Glutamatergic neuron (in vitro differentiated cells): Measurements from ENCODE around the gene PDLIM7. TPM values are rescaled to one million over a fixed set of nuclear protein-coding genes. Genes with fewer than 3 reads are reported as not detected.
A peak's percentile ranks its signal among the peaks of the same experiment; 100 is the strongest.
"Not testable (repeated sequence)": the region's sequence is repeated elsewhere in the genome, so short reads cannot be mapped to it uniquely, and the experiment has no call there.

Experiments
- DNase-seq: peaks from one replicate; pipeline ENCODE4 v3.0.0; 2022
- H3K27ac Mint-ChIP-seq: one replicate; pipeline ENCODE4 v1.8.0; 2020; ENCODE audit warnings: mild to moderate bottlenecking, mixed read lengths, inconsistent platforms; ENCODE audit not compliant: unreplicated experiment
- H3K27me3 Mint-ChIP-seq: one replicate; pipeline ENCODE4 v1.8.0; 2020; ENCODE audit warnings: mild to moderate bottlenecking, moderate library complexity, mixed read lengths, inconsistent platforms; ENCODE audit not compliant: unreplicated experiment
- H3K36me3 Mint-ChIP-seq: one replicate; pipeline ENCODE4 v1.8.0; 2020; ENCODE audit warnings: mild to moderate bottlenecking, mixed read lengths, inconsistent platforms; ENCODE audit not compliant: unreplicated experiment
- H3K4me1 Mint-ChIP-seq: one replicate; pipeline ENCODE4 v1.8.0; 2020; ENCODE audit warnings: mild to moderate bottlenecking, low read depth, mixed read lengths, inconsistent platforms; ENCODE audit not compliant: unreplicated experiment
- H3K4me3 Mint-ChIP-seq: one replicate; pipeline ENCODE4 v1.8.0; 2020; ENCODE audit warnings: mild to moderate bottlenecking, mixed read lengths, inconsistent platforms; ENCODE audit not compliant: unreplicated experiment
- H3K9me3 Mint-ChIP-seq: one replicate; pipeline ENCODE4 v1.8.0; 2020; ENCODE audit warnings: mild to moderate bottlenecking, moderate library complexity, mixed read lengths, inconsistent platforms; ENCODE audit not compliant: unreplicated experiment
- CTCF ChIP-seq: fragments of 200-600 bp; sonication (generic); IDR thresholded peaks from one replicate; pipeline ENCODE4 v1.5.0; 2021; ENCODE audit not compliant: partially characterized antibody, unreplicated experiment
- total RNA-seq: library from RNA; stranded (reverse); fragmentation: NEBNext Ultra II Directional; extraction: Animal tissue kit (Norgen Biotek cat#: 25700); gene quantifications from one replicate; pipeline ENCODE4 v1.2.1, GENCODE V29; 2021; ENCODE audit not compliant: unreplicated experiment

PDLIM7 gene
- total RNA-seq, 1 donor from 2014 or later = 430 TPM

DNA sequence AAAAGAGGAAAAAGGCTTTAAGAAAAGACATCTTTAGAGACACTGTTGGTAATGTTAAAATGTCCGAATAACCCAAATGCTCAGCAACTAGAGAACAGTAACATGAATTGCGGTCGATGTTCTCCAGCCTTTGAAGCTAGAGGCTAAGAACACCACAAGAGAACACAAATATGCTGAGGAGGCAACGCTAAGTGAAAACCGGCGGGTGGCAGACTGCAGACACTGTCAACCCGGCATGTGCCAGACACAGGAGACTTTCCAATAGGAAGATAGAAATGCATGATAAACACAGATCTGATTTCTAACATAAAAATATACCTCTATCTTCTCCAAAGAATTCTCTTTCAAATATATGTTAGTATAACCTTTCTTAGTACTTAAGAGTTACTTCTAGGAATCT is 37.7 kb upstream of the PDLIM7 start:
- Mint-ChIP-seq H3K9me3 (peaks cover 8% of the 10 kb centered on the region), H3K4me3 (peak overlapping the region; percentile 40), H3K27me3 (peaks cover 13% of the 10 kb centered on the region), H3K27ac (no peak overlapping the region), H3K36me3 (peaks cover 5% of the 10 kb centered on the region), H3K4me1 (peaks cover 30% of the 10 kb centered on the region)
- no peak for TF ChIP-seq CTCF
- no peak for DNase-seq

DNA sequence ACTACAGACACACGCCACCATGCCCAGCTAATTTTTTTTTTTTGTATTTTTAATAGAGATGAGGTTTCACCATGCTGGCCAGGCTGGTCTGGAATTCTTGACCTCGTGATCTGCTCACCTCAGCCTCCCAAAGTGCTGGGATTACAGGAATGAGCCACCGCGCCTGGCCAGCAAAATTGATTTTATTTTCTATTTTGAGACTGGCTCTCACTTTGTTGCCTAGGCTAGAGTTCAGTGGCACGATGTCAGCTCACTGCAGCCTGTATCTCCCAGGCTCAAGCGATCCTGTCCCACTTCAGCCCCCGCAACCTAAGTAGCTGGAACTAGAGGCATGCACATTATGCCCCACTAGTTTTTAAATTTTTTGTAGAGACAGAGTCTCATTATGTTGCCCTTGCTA is 37.0 kb upstream of the PDLIM7 start:
- not testable (repeated sequence) for H3K9me3 Mint-ChIP-seq

DNA sequence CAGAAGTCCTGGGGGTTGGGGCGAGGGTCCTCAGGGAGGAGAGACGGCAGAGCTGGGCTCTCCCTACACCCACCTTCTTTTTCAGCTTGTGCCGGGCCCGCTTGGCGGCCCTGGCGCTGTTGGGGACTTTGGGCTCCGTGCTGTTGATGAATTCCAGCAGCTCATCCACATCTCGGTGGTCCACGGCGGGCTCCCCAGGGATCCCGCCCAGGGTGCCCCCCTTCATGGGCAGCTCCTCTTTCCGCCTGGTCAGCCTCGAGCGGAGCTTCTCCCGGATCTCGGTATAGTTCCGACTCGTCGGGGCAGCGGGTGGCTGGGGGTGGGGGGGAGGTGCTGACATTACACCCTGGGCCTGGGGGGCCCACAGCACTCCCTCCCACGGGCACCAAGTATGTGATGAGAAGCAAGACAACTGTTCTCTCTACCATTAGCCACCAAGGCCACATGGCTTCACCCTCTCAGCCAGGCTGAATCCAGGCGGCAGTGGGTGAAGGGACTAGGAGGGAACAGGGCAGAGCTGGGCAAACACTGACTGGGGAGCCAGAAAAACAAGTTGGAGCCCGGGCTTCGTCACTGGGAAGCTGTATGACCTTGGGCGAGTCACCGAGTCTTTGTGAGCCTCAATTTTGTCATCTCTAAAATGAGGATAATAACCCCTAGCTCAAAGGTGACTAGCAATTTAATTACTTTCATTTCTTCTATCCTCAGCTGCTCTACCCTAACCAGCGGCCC is 34.0 kb upstream of the PDLIM7 start:
- H3K4me3 Mint-ChIP-seq = no peak overlapping the region
- no peak for TF ChIP-seq CTCF
- DNase-seq = no peak
- peaks cover 10% of the 10 kb centered on the region for H3K9me3 Mint-ChIP-seq
- peak overlapping the region; percentile 45 for H3K27ac Mint-ChIP-seq
- peaks cover 23% of the 10 kb centered on the region for H3K4me1 Mint-ChIP-seq
- H3K27me3 Mint-ChIP-seq = peaks cover 12% of the 10 kb centered on the region
- peaks cover 5% of the 10 kb centered on the region for H3K36me3 Mint-ChIP-seq

More for the DNA sequence above, 37.0 kb upstream of the PDLIM7 start:
- H3K27ac Mint-ChIP-seq, H3K36me3 Mint-ChIP-seq, H3K4me3 Mint-ChIP-seq, DNase-seq: not testable (repeated sequence)
- Mint-ChIP-seq H3K4me1 (peaks cover 29% of the 10 kb centered on the region), H3K27me3 (peaks cover 14% of the 10 kb centered on the region)

DNA sequence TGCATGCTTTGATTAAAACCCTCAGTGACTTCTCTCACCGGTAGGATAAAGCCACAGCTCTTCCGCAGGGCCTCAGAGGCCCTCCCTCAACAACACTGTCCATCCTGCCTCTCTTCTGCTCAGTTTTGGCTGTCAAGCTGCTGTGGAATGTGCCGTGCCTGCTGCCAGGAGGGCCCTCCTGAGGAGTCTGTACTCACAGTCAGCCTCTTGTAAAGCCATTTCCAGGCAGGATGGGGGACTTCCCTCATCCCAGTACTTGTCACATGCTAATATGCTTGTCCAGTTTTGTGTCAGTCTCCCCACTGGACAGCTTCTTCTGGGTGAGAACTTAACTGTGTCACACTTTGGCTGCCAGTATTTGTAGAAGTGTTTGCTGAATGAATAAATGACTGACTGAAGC is 33.2 kb upstream of the PDLIM7 start:
- no peak overlapping the region for H3K27ac Mint-ChIP-seq

More for the DNA sequence above, 33.2 kb upstream of the PDLIM7 start:
- H3K36me3 Mint-ChIP-seq = peaks cover 5% of the 10 kb centered on the region
- TF ChIP-seq CTCF = no peak
- peaks cover 23% of the 10 kb centered on the region for H3K4me1 Mint-ChIP-seq
- no peak for DNase-seq
- H3K9me3 Mint-ChIP-seq = peaks cover 10% of the 10 kb centered on the region
- peak overlapping the region; percentile 40 for H3K4me3 Mint-ChIP-seq
- peaks cover 12% of the 10 kb centered on the region for H3K27me3 Mint-ChIP-seq
